ENCODE results near the gene RNF151.

RNF151 gene

DNA sequence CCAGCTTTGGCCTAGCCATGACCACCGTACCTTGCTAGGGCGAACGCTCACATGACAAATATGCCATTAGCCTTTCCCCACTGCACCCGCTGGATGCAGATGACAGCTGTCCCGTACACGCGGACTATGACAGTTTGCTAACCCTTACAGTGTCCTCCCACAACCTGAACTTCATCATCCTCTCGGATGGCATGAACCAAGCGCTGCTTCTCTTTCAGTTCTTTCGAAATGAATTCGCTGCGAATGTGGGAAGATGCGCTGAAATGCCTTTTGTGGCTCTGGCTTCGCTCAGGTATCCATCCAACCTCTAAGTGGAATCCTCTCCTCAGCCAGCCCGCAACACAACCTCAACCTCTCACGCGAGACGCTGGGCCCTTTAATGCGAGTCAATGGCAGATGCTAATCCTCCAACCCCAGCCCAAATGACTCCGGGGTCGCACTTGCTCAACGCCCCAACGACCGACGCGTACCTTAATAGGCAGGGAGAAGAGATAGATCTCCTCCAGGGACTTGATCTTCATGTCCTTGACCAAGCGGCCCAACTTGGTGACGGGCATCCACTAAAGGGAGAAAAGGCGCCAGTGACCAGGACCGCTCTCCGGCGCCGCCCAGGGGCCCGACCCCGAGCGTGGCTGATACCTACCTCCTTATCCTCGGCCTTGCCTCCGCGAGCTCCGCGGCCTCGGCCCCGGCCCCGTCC, 2.7 kb upstream of the RNF151 start:
- Histone ChIP-seq H4K8ac (ENCODE audit: low read depth, low read length) (no peak overlapping the region), H3K4me1 (ENCODE audit: control insufficient read depth, low read depth, low read length) (no peaks in the 10 kb centered on the region), H2BK5ac (ENCODE audit: low read length) (peak overlapping the region; percentile 35), H2BK120ac (ENCODE audit: low read depth, low read length) (no peak overlapping the region), H2BK15ac (replicated peaks; ENCODE audit: low read depth) (no peak overlapping the region), H3K56ac (ENCODE audit: low read length) (peak overlapping the region; percentile 99), H3K27me3 (ENCODE audit: insufficient read depth, low read length, poor library complexity) (no peaks in the 10 kb centered on the region), H3K4ac (ENCODE audit: low read depth, low read length) (no peak overlapping the region), H3K79me2 (ENCODE audit: control insufficient read depth, insufficient read depth, low read length) (peaks cover 37% of the 10 kb centered on the region), H3K4me2 (ENCODE audit: low read length) (peak overlapping the region; percentile 100), H4K5ac (ENCODE audit: low read length) (no peak overlapping the region), H2AK5ac (ENCODE audit: low read length) (peak overlapping the region; percentile 85), H3K23ac (ENCODE audit: low read length) (peak overlapping the region; percentile 48), H3K27ac (ENCODE audit: low read depth, low read length) (peak overlapping the region; percentile 85), H3K79me1 (ENCODE audit: low read length) (peaks cover 4% of the 10 kb centered on the region), H3K18ac (ENCODE audit: low read length) (peak overlapping the region; percentile 91), H3K9ac (ENCODE audit: low read length) (peak overlapping the region; percentile 99), H3K4me3 (ENCODE audit: low read length) (peak overlapping the region; percentile 96), H3K36me3 (ENCODE audit: control insufficient read depth, insufficient read depth, low read length) (peaks cover 15% of the 10 kb centered on the region)
- no CpG with 5 or more reads among the region's 44 CpGs for WGBS (ENCODE audit: extremely low coverage, insufficient coverage, low lambda C conversion rate)
- peak; percentile 34 for DNase-seq

GRCh38 chr16:1964506-1965395, 1.9 kb upstream of the RNF151 start, which contains the start of gene RPS2:
Gene RPS2 (minus strand): TSS chr16:1964826. CDS start chr16:1964625, 201 bp downstream.
- Histone ChIP-seq H4K5ac (ENCODE audit: low read length) (no peak within 1 kb of the TSS), H3K9ac (ENCODE audit: low read length) (peak within 1 kb of the TSS; percentile 99), H3K79me2 (ENCODE audit: control insufficient read depth, insufficient read depth, low read length) (peaks cover 37% of the 10 kb centered on the region), H2BK5ac (ENCODE audit: low read length) (peak within 1 kb of the TSS; percentile 35), H4K8ac (ENCODE audit: low read depth, low read length) (peak within 1 kb of the TSS; percentile 65), H2BK15ac (replicated peaks; ENCODE audit: low read depth) (no peak within 1 kb of the TSS), H2BK120ac (ENCODE audit: low read depth, low read length) (no peak within 1 kb of the TSS), H3K79me1 (ENCODE audit: low read length) (peaks cover 4% of the 10 kb centered on the region), H3K36me3 (ENCODE audit: control insufficient read depth, insufficient read depth, low read length) (peaks cover 15% of the 10 kb centered on the region), H2AK5ac (ENCODE audit: low read length) (peak within 1 kb of the TSS; percentile 85), H3K4me2 (ENCODE audit: low read length) (peak within 1 kb of the TSS; percentile 100), H3K56ac (ENCODE audit: low read length) (peak within 1 kb of the TSS; percentile 99), H3K27ac (ENCODE audit: low read depth, low read length) (peak within 1 kb of the TSS; percentile 85), H3K4ac (ENCODE audit: low read depth, low read length) (no peak within 1 kb of the TSS), H3K4me3 (ENCODE audit: low read length) (peak within 1 kb of the TSS; percentile 98), H3K18ac (ENCODE audit: low read length) (peak within 1 kb of the TSS; percentile 91), H3K27me3 (ENCODE audit: insufficient read depth, low read length, poor library complexity) (no peaks in the 10 kb centered on the region), H3K23ac (ENCODE audit: low read length) (peak within 1 kb of the TSS; percentile 48), H3K4me1 (ENCODE audit: control insufficient read depth, low read depth, low read length) (no peaks in the 10 kb centered on the region)
- no CpG with 5 or more reads among the region's 97 CpGs for WGBS (ENCODE audit: extremely low coverage, insufficient coverage, low lambda C conversion rate)
- DNase-seq, result peak; percentile 99

- peaks cover 30% of the 10 kb centered on the region for H3K79me2 ChIP-seq (ENCODE audit: control insufficient read depth, insufficient read depth, low read length)
- peaks cover 4% of the 10 kb centered on the region for H3K79me1 ChIP-seq (ENCODE audit: low read length)
- H2BK120ac ChIP-seq (ENCODE audit: low read depth, low read length), result no peak overlapping the region
- peak overlapping the region; percentile 93 for H3K9ac ChIP-seq (ENCODE audit: low read length)
- peaks cover 15% of the 10 kb centered on the region for H3K36me3 ChIP-seq (ENCODE audit: control insufficient read depth, insufficient read depth, low read length)
- H2BK5ac ChIP-seq (ENCODE audit: low read length), result no peak overlapping the region
- H3K27ac ChIP-seq (ENCODE audit: low read depth, low read length), result no peak overlapping the region
- peak overlapping the region; percentile 99 for H3K56ac ChIP-seq (ENCODE audit: low read length)
- H3K18ac ChIP-seq (ENCODE audit: low read length), result peak overlapping the region; percentile 88
- WGBS (ENCODE audit: extremely low coverage, insufficient coverage, low lambda C conversion rate), result no CpG with 5 or more reads among the region's 24 CpGs
- H4K8ac ChIP-seq (ENCODE audit: low read depth, low read length), result peak overlapping the region; percentile 65
- H3K23ac ChIP-seq (ENCODE audit: low read length), result peak overlapping the region; percentile 37
- no peak overlapping the region for H2AK5ac ChIP-seq (ENCODE audit: low read length)
- H3K4me2 ChIP-seq (ENCODE audit: low read length), result peak overlapping the region; percentile 87
- no peak overlapping the region for H2BK15ac ChIP-seq (replicated peaks; ENCODE audit: low read depth)
- no peak overlapping the region for H4K5ac ChIP-seq (ENCODE audit: low read length)
- no peaks in the 10 kb centered on the region for H3K27me3 ChIP-seq (ENCODE audit: insufficient read depth, low read length, poor library complexity)
- no peak overlapping the region for H3K4ac ChIP-seq (ENCODE audit: low read depth, low read length)
- DNase-seq, result no peak
- H3K4me3 ChIP-seq (ENCODE audit: low read length), result peak overlapping the region; percentile 98
- H3K4me1 ChIP-seq (ENCODE audit: control insufficient read depth, low read depth, low read length), result no peaks in the 10 kb centered on the region
Observed at GRCh38 chr16:1965396-1966001, 1.2 kb upstream of the RNF151 start.

GRCh38 chr16:1968146-1968953, 1.7 kb downstream of the RNF151 start:
- Histone ChIP-seq H2AK5ac (ENCODE audit: low read length) (no peak overlapping the region), H3K36me3 (ENCODE audit: control insufficient read depth, insufficient read depth, low read length) (peaks cover 5% of the 10 kb centered on the region), H3K79me2 (ENCODE audit: control insufficient read depth, insufficient read depth, low read length) (peaks cover 34% of the 10 kb centered on the region), H3K79me1 (ENCODE audit: low read length) (peaks cover 10% of the 10 kb centered on the region), H3K9ac (ENCODE audit: low read length) (no peak overlapping the region), H3K4ac (ENCODE audit: low read depth, low read length) (no peak overlapping the region), H2BK15ac (replicated peaks; ENCODE audit: low read depth) (no peak overlapping the region), H4K5ac (ENCODE audit: low read length) (no peak overlapping the region), H4K8ac (ENCODE audit: low read depth, low read length) (no peak overlapping the region), H3K27ac (ENCODE audit: low read depth, low read length) (no peak overlapping the region), H2BK5ac (ENCODE audit: low read length) (no peak overlapping the region), H3K56ac (ENCODE audit: low read length) (no peak overlapping the region), H3K4me3 (ENCODE audit: low read length) (no peak overlapping the region), H3K18ac (ENCODE audit: low read length) (no peak overlapping the region), H2BK120ac (ENCODE audit: low read depth, low read length) (no peak overlapping the region), H3K27me3 (ENCODE audit: insufficient read depth, low read length, poor library complexity) (no peaks in the 10 kb centered on the region), H3K23ac (ENCODE audit: low read length) (no peak overlapping the region), H3K4me1 (ENCODE audit: control insufficient read depth, low read depth, low read length) (no peaks in the 10 kb centered on the region), H3K4me2 (ENCODE audit: low read length) (no peak overlapping the region)
- no peak for DNase-seq
- WGBS (ENCODE audit: extremely low coverage, insufficient coverage, low lambda C conversion rate), result no CpG with 5 or more reads among the region's 41 CpGs

GRCh38 chr16:1971796-1972489, 5.3 kb downstream of the RNF151 start, which contains the start of gene TBL3:
Gene TBL3 (plus strand): TSS chr16:1972053. CDS start chr16:1972165, 112 bp downstream.
- WGBS (ENCODE audit: extremely low coverage, insufficient coverage, low lambda C conversion rate), result no CpG with 5 or more reads among the region's 78 CpGs
- Histone ChIP-seq H3K18ac (ENCODE audit: low read length) (no peak within 1 kb of the TSS), H4K5ac (ENCODE audit: low read length) (no peak within 1 kb of the TSS), H3K23ac (ENCODE audit: low read length) (peak within 1 kb of the TSS; percentile 94), H3K36me3 (ENCODE audit: control insufficient read depth, insufficient read depth, low read length) (peaks cover 4% of the 10 kb centered on the region), H3K4ac (ENCODE audit: low read depth, low read length) (peak within 1 kb of the TSS; percentile 25), H3K4me3 (ENCODE audit: low read length) (peak within 1 kb of the TSS; percentile 92), H4K8ac (ENCODE audit: low read depth, low read length) (no peak within 1 kb of the TSS), H2AK5ac (ENCODE audit: low read length) (peak within 1 kb of the TSS; percentile 95), H3K27me3 (ENCODE audit: insufficient read depth, low read length, poor library complexity) (no peaks in the 10 kb centered on the region), H3K56ac (ENCODE audit: low read length) (peak within 1 kb of the TSS; percentile 99), H3K79me1 (ENCODE audit: low read length) (peaks cover 5% of the 10 kb centered on the region), H2BK120ac (ENCODE audit: low read depth, low read length) (no peak within 1 kb of the TSS), H2BK5ac (ENCODE audit: low read length) (peak within 1 kb of the TSS; percentile 88), H3K9ac (ENCODE audit: low read length) (peak within 1 kb of the TSS; percentile 98), H3K79me2 (ENCODE audit: control insufficient read depth, insufficient read depth, low read length) (peaks cover 13% of the 10 kb centered on the region), H3K4me1 (ENCODE audit: control insufficient read depth, low read depth, low read length) (no peaks in the 10 kb centered on the region), H3K27ac (ENCODE audit: low read depth, low read length) (peak within 1 kb of the TSS; percentile 30), H2BK15ac (replicated peaks; ENCODE audit: low read depth) (no peak within 1 kb of the TSS), H3K4me2 (ENCODE audit: low read length) (peak within 1 kb of the TSS; percentile 81)
- peak; percentile 97 for DNase-seq
